ENCODE data around the gene ENSA.
"Not testable (repeated sequence)": the region's sequence is repeated elsewhere in the genome, so short reads cannot be mapped to it uniquely, and the experiment has no call there.

Gene ENSA

GRCh38 chr1:150629115-150629928 is at the start of gene ENSA:
TSS of gene ENSA (minus strand) at chr1:150629612. CDS start at chr1:150629470, 142 bp downstream.
- peak; percentile 100 for DNase-seq (ENCODE audit: low spot score)

DNA sequence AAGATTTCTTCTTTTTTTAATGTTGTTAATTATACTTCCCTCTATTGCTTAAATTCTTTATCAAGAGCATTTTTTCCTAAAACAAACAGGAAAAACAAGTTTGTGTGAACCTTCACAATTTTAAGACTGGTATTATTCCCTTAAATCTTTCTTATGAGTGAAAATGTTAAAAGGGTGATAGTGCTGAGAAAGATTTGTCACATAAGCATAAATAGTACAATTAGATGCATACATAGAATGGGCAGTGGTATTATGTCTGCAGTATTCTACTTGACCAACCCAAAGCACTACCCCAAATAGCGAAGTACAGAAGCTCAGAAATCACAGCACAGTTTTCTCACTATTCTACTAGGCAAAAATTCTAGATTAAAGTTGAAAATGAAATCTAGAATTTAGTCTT is 49.6 kb upstream of the ENSA start:
- DNase-seq (ENCODE audit: low spot score): no peak

DNA sequence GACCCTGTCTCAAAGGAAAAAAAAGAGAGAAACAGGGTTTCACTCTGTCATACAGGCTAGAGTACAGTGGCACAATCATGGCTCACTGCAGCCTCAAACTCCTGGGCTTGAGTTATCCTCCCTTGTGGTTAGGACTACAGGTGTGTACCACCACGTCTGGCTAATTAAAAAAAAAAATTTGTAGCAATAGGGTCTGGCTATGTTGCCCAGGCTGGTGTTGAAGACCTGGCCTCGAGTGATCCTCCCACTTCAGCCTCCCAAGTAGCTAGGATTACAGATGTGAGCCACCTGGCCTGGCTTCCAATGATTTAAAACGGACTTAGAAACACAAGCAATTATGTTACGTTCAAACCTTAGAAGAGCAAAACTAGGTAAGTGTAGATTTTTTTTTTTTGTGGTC is 45.5 kb upstream of the ENSA start:
- DNase-seq (ENCODE audit: low spot score): no peak

DNA sequence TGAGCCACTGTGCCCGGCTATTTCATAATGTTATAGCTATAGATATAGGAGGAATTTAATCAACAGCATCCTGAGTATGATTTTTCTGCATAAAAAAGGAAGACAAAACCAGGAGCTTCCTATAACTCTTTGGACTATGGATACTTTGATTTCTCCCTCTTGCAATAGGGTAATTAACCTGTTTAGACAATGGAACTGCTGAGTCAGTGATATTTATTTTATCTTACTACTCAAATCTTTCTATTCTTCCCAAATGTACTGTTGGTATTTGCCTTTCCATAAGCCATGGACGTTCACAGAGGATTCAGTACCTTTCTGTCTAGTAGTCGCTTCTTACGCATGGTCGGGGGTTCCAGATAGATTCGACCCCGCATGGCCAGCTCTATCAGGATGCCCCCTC is 33.9 kb upstream of the ENSA start:
- DNase-seq (ENCODE audit: low spot score): no peak

DNA sequence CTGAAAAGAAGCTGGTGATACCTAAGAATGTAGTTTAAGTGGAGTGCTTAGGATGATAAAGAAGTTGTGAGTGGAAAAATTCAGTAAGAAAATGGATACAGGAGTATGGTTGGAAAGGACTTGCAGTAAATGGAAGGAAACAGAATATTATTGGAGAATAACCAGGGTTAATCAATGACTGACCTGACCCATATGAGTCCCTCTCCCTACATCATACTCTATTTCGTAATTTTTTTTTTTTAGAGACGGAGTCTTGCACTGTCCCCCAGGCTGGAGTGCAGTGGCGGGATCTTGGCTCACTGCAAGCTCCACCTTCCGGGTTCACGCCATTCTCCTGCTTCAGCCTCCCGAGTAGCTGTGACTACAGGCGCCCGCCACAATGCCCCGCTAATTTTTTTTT is 33.4 kb upstream of the ENSA start:
- no peak for DNase-seq (ENCODE audit: low spot score)

DNA sequence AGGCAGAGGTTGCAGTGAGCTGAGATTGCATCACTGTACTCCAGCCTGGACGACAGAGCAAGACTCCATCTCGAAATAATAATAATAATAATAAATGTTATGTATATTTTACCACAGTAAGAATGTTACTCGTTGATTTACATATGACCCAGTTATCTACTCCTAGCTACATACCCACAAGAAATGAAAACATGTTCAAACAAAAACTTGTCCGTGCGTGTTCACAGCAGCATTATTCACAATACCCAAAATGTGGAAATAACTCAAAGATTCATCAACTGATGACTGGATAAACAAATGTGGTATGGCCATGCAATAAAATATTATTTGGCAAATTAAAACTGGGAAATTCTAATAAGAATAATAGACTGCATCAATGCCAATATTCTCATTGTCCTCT is 31.7 kb upstream of the ENSA start:
- no peak for DNase-seq (ENCODE audit: low spot score)

DNA sequence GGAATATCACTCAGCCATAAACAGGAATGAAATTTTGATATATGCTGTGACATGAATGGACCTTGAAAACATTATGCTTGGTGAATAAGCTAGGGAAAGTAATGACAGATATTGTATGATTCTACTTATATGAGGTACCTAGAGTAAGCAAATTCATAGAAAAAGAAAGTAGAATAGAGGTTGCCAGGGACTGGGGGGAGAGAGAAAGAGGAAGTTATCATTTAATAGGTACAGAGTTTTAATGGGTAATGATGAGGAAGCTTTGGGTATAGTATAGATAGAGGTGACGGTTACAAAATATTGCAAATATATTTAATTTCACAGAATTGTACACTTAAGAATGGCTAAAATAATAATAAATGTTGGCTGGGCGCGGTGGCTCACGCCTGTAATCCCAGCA is 31.2 kb upstream of the ENSA start:
- no peak for DNase-seq (ENCODE audit: low spot score)

GRCh38 chr1:150657064-150657463 is 27.7 kb upstream of the ENSA start:
- not testable (repeated sequence) for DNase-seq (ENCODE audit: low spot score)

DNA sequence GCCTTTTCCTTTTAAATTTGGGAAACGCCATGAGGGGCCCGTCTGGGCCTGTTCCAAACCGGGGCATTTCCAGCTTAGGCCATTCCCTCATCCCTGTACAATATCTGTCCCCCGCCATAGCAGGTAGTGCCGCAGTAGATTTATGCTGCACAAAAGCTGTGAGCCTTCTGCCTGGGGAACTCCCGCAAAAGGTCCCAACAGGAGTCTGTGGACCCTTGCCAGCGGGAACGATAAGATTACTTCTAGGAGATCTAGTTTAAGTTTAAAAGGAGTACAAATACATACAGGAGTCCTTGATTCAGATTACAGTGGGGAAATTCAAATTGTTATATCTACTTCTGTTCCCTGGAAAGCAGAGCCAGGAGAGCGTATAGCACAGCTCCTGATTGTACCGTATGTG is 25.2 kb upstream of the ENSA start:
- not testable (repeated sequence) for DNase-seq (ENCODE audit: low spot score)

- no peak for DNase-seq (ENCODE audit: low spot score)
Observed at GRCh38 chr1:150650193-150650592, 20.8 kb upstream of the ENSA start.

GRCh38 chr1:150649441-150650075 is 20.1 kb upstream of the ENSA start:
- DNase-seq (ENCODE audit: low spot score): no peak

- DNase-seq (ENCODE audit: low spot score): no peak
Observed at GRCh38 chr1:150642296-150642695, 12.9 kb upstream of the ENSA start.

GRCh38 chr1:150641126-150641815 is 11.9 kb upstream of the ENSA start:
- DNase-seq (ENCODE audit: low spot score): not testable (repeated sequence)

GRCh38 chr1:150638430-150638829 is 9.0 kb upstream of the ENSA start:
- not testable (repeated sequence) for DNase-seq (ENCODE audit: low spot score)

DNA sequence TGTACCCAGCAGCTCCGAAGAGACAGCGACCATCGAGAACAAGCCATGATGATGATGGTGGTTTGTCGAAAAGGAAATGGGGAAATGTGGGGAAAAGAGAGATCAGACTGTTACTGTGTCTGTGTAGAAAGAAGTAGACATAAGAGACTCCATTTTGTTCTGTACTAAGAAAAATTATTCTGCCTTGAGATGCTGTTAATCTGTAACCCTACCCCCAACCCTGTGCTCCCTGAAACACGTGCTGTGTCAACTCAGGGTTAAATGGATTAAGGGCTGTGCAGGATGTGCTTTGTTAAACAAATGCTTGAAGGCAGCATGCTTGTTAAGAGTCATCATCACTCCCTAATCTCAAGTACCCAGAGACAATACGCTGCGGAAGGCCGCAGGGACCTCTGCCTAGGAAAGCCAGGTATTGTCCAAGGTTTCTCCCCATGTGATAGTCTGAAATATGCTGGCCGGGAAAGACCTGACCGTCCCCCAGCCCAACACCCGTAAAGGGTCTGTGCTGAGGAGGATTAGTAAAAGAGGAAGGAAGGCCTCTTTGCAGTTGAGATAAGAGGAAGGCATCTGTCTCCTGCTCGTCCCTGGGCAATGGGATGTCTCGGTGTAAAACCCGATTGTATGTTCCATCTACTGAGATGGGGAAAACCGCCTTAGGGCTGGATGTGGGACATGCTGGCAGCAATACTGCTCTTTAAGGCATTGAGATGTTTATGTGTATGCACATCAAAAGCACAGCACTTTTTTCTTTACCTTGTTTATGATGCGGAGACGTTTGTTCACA is 5.6 kb upstream of the ENSA start:
- DNase-seq (ENCODE audit: low spot score): not testable (repeated sequence)

- no peak for DNase-seq (ENCODE audit: low spot score)
Observed at GRCh38 chr1:150628766-150629114, 672 bp downstream of the ENSA start.

- DNase-seq (ENCODE audit: low spot score): peak; percentile 76
Observed at GRCh38 chr1:150627826-150628410, 1.5 kb downstream of the ENSA start.

DNA sequence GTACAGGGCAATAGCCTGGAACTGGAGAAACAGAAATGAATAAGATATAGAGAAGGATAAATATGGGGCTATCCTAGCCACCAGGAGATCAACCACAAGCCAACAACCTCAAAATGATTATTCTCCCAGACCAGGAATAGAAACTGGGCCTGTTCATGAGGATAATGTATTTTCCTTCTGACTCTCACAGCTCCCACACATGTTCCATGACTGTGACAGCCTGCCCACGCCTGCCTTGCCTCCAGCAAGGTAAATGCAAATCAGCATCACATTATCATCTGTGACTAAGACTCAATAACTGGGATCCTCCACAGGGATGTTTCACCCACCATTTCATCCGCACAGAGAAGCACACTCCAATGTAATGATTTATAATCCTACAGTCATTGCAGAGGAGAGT is 3.3 kb downstream of the ENSA start:
- DNase-seq (ENCODE audit: low spot score): no peak

DNA sequence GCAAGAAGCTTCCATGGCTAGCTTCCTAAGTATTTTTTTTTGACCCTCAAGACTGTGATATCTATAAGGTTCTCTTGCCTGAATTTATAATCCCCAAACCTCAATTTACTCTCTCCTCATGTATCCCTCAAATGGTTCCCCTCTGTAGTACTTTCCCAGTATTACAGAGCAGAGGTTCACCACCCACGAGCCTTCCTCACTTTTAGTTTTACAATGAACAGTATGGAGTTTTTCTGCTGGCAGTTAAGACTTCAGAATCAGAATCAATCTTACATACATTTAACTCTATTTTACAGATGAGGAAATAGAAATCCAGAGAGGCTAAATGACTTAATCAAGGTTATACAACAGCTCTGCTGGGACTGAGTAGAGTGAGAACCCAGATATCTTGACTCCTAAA is 4.9 kb downstream of the ENSA start:
- not testable (repeated sequence) for DNase-seq (ENCODE audit: low spot score)

DNA sequence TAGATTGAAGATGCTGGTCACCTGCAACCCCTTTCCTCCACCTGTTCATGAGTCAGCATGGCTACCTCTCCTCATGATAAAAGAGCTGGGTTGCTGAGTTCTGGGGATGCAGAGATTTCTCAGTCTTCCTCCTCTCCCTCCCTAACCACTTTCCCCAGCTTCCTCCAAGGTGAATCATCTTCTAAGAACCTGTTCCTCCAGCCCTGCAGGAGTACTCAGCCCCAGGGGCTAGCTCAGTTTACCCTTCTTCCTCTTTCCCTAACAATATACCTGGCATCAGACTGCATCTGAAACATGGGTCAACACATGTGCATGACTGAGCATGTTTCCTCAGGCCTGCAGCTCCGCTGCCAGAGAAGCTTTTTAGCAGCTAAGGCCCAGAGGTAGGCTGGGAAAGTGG is 5.3 kb downstream of the ENSA start:
- DNase-seq (ENCODE audit: low spot score): not testable (repeated sequence)

DNA sequence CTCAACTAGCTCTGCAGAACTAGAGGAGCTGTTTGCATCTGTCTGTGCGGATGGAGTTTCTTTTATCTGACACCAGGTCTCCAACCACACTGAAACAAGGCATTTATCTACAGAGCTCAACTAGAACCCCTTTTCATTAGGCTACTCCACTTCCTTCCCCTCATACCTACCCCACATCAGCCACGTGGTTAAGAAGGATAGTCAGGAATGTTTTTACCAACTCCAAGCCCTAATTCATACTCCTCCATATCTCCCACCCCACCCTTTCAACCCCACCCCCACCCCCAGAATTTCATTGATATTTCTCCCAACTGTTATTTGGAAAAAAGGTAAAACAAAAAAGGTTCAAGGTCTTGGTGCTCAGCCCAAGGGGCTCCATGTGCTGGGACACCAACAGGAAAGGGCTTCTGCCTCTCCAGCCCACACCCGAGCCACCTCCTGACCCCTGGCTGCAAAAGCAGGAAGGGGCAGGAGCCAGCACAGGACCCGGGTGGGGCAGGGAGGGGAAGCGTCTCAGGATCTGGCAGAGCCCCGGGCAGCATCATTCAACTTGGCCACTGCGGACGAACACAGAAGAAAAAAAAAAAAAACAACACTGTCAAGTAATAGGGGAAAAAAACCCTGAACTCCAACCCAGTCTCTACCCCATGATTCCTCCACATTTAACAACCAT is 7.0 kb downstream of the ENSA start:
- DNase-seq (ENCODE audit: low spot score): no peak
